Breast epithelium (tissue), 3 donors: ENCODE results near the gene CAMTA1.

Experiments
- CTCF ChIP-seq, 3 donors: fragments of 450-650 bp; IDR thresholded peaks; one replicate each; pipeline ENCODE4 v1.5.1; 2016 to 2017; ENCODE audit warnings: antibody characterized with exemption in 3 of 3, mild to moderate bottlenecking in 3 of 3, moderate library complexity in 3 of 3
- POLR2A ChIP-seq: fragments of 450-650 bp; IDR thresholded peaks from one replicate; pipeline ENCODE4 v1.6.1; 2016; ENCODE audit warnings: antibody characterized with exemption, mild to moderate bottlenecking, moderate library complexity

GRCh38 chr1:7140251-7140650, 355.0 kb downstream of the CAMTA1 start:
- no peak for TF ChIP-seq CTCF (IDR thresholded peaks at IDR 0.05)
- no peak for TF ChIP-seq POLR2A
